Measurements from ENCODE around the gene TBC1D5.

TBC1D5 gene

GRCh38 chr3:17592956-17593355, 149.5 kb downstream of the TBC1D5 start:
- FAIRE-seq, result no peak
- no peak for DNase-seq (ENCODE audit: low spot score)

- DNase-seq (ENCODE audit: low spot score) (no peak), FAIRE-seq (no peak)
Measured at GRCh38 chr3:17590465-17590864, 152.0 kb downstream of the TBC1D5 start.

DNA sequence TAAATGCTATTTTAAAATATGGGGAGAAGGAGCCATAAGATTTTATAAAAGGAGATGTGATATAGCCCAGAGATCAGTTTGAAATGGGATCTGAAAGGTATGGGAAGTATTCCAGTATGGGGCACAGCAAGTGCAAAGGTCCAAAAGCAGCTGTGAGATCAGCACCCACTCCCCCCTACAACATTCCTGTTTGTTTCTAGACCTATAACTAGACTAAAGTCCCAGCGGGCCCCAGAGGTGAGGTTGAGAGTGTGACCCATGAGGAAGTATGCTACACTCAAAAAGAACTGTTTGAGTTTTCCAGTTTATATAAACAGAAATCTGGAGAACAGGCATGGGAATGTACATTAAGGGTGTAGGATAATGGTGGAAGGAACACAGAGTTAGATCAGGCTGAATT, 152.5 kb downstream of the TBC1D5 start:
- no peak for DNase-seq (ENCODE audit: low spot score)
- no peak for FAIRE-seq

DNA sequence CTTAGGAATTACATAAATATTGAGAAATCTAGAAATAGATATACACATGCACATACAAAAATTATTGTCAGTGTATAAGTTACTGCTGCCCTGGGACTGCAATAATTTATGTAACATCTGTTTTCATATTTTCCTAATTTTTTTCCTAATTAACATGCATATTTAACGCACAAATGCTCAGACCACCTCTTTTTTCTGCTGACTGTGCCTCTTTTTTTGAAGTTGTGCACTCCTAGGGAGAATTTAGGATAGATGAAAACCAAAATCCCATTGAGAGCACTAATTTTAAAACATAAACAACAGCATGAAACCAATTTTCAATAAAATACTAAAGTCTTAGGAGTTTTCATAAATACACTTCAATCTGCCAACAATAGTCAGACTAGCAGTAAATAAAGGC, 154.0 kb downstream of the TBC1D5 start:
- no peak for FAIRE-seq

GRCh38 chr3:17585394-17586325, 156.8 kb downstream of the TBC1D5 start:
- FAIRE-seq, result no peak

More for the DNA sequence above, 154.0 kb downstream of the TBC1D5 start:
- DNase-seq (ENCODE audit: low spot score), result no peak

DNA sequence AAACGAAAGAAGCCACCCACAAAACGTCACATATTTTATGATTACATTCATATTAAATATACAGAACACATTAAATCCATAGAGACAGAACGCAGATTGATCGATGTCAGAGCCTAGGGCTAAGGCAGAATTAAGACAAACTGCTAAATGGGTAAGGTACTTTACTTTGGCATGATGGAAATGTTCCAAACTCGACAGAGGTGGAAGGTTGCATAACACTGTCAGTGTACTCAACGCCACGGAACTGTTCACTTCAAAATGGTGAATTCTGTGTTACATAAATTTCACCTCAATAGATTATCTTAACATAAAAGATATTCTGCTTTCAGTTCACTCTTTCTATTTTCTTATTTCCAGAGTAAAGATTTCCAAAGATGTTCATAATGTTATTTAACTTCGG, 158.4 kb downstream of the TBC1D5 start:
- DNase-seq (ENCODE audit: low spot score) (no peak), FAIRE-seq (no peak)

More at GRCh38 chr3:17585394-17586325, 156.8 kb downstream of the TBC1D5 start:
- no peak for DNase-seq (ENCODE audit: low spot score)

- no peak for FAIRE-seq
- DNase-seq (ENCODE audit: low spot score), result no peak
Measured at GRCh38 chr3:17583530-17583929, 158.9 kb downstream of the TBC1D5 start.

DNA sequence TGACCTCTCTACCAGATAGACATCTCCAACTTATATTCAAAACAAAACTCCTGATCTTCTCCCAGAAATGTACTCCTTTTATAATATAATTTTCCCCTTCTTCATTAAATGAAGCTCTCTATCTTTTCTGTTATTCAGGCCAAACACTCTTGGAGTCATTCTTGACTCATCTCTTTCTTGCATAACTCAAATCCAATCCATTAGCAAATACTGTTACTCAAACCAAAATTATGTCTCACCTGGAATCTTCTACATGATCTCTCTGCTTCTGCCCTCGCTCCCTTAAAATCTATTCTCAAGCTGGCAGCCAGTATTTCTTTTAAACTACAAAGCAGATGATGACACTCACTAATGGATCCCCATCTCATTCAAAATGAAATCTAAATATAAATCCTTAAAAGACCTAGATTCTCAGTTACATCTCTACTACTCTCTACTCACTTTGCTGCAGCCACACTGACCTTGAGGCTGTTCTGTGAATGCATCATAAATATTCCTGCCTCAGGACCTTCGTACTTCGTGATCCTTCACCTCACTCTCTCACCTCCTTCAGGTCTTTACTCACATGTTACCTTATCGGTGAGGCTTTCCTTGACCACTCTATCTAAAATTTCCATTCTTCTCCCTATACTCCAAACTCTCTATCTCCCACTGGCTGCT, 160.9 kb downstream of the TBC1D5 start:
- FAIRE-seq (no peak), DNase-seq (ENCODE audit: low spot score) (no peak)

- FAIRE-seq, result no peak
- no peak for DNase-seq (ENCODE audit: low spot score)
Measured at GRCh38 chr3:17580901-17581300, 161.5 kb downstream of the TBC1D5 start.

DNA sequence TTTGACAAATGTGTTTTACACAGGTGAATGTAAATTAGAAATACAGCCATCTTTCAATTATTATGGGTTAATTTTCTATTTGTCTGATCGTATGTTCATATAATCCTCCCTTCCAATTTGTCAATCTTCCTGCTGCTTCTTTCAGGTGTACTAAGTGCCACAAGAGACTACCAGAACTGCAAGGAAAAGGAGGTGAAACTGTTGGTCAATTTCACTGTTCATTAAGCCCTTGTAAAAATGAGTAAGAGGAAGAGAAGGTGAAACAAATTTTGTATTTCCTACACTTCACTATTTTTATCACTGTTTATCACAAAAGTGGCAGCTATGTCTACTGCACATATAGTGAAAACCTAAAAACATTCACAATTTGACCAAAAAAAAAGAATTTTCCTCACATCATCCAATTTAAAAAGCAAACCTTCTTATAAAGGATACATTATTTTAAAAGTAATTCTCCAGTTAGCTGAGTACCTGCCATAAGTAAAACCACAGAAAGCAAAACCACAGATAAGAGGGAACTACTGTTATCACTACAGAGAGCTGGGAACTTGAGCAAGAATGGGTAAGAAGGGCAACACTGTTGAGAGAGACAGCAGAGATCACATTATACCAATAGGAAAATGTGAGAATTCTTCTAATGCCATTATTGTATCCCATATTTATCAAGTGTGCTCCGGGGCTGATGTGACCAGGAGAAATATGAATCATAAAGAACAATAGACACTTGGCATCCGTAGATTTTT, 163.0 kb downstream of the TBC1D5 start:
- FAIRE-seq (peak; percentile 26), DNase-seq (ENCODE audit: low spot score) (no peak)

- FAIRE-seq, result no peak
- no peak for DNase-seq (ENCODE audit: low spot score)
Measured at GRCh38 chr3:17577796-17578520, 164.5 kb downstream of the TBC1D5 start.

GRCh38 chr3:17573396-17573795, 169.0 kb downstream of the TBC1D5 start:
- FAIRE-seq (no peak), DNase-seq (ENCODE audit: low spot score) (no peak)

DNA sequence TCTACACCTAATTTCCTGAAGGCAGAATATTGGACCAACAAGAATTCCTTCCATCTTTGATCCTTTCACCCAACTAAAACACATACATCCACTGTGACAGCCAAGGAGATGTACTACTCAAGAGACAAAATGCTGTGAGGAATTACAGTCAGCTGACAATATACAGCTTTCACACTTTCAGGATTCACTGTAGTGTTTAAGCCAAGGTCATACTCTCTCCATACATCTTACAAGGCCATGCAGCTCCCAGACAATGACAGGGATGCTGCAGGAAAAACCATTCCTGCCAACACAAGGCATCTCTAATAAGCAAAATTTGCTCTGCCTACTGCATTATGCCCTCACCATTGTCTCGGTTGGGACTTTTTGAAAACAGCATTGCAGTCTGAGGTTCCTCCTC, 170.7 kb downstream of the TBC1D5 start:
- no peak for FAIRE-seq
- DNase-seq (ENCODE audit: low spot score), result no peak

GRCh38 chr3:17562845-17563244, 179.6 kb downstream of the TBC1D5 start:
- FAIRE-seq (no peak), DNase-seq (ENCODE audit: low spot score) (no peak)

DNA sequence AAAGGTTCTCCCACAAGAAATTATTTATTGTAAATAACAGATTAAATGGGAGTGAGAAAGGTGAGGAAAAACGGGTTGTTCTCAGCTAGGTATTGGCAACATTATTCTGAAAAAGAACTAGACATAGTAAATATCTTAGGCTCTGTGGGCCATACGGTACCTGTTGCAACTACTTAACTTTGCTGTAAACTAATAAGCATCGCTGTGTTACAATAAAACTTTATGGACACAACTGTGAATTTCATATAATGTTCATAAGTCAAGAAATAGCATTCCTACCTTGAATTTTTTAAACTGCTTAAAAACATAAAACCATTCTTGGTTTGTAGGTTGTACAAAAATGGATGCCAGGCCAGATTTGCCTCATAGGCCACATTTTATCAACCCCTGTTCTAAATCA, 183.9 kb downstream of the TBC1D5 start:
- DNase-seq (ENCODE audit: low spot score) (no peak), FAIRE-seq (no peak)

GRCh38 chr3:17557749-17558463, 184.5 kb downstream of the TBC1D5 start:
- FAIRE-seq, result no peak

GRCh38 chr3:17555525-17555924, 186.9 kb downstream of the TBC1D5 start:
- no peak for DNase-seq (ENCODE audit: low spot score)
- FAIRE-seq, result no peak

More at GRCh38 chr3:17557749-17558463, 184.5 kb downstream of the TBC1D5 start:
- DNase-seq (ENCODE audit: low spot score), result no peak

GRCh38 chr3:17554078-17554477, 188.4 kb downstream of the TBC1D5 start:
- DNase-seq (ENCODE audit: low spot score) (no peak), FAIRE-seq (no peak)

- FAIRE-seq (no peak), DNase-seq (ENCODE audit: low spot score) (no peak)
Measured at GRCh38 chr3:17553080-17553479, 189.4 kb downstream of the TBC1D5 start.

- no peak for DNase-seq (ENCODE audit: low spot score)
- FAIRE-seq, result no peak
Measured at GRCh38 chr3:17552351-17552750, 190.1 kb downstream of the TBC1D5 start.

DNA sequence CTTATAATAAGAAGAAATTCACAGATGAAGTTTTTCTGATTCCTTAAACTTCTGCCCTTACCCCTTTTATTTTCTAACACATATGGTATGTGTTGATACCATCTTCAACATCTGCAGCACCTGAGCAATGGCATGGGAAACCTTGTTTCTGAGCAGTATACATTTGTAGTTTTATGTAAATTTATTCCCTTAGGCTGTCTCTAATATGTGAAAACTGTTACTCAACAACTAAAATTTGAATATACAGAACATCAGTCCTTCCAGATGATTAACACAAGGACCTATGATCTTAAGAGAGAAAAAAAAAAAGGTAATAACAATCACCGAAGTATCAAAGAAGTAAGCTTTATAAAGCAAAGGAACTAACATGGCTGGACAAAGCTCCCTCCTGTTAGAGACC, 190.5 kb downstream of the TBC1D5 start:
- DNase-seq (ENCODE audit: low spot score), result no peak
- no peak for FAIRE-seq
